A673 (cell line): ENCODE measurements around the gene CNIH2.

Source experiments
- EZH2 ChIP-seq: fragments of 200-600 bp; sonication (generic); IDR thresholded peaks from 2 replicates; pipeline ENCODE4 v1.6.1; 2017; ENCODE audit warnings: borderline replicate concordance, low read depth, mild to moderate bottlenecking, mixed read lengths, antibody characterized with exemption, low read length; ENCODE audit not compliant: poor library complexity, severe bottlenecking
- TF ChIP-seq, protein P1 (sequence below): fragments of 300-800, 200-600 bp; sonication (generic); conservative IDR thresholded peaks from 2 replicates; pipeline ENCODE4 v1.5.1; 2017; ENCODE audit warnings: low read depth, mild to moderate bottlenecking, antibody characterized with exemption, low read length, moderate library complexity, mixed read lengths

DNA sequence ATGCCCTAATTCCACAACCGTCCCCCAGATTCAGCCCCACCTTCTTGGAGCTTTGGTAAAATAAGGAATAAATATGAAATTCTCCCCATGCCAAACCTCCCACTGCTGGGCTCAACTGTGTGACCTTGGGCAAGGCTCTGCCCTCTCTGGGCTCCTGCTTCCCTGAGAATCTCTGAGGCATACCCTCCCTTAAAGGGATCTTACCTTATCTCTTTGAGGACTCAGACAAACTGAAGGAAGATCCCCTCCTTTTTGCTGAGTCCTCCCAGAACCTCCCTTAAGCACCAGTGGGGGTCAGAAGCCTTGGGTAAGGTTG is 36.2 kb downstream of the CNIH2 start:
- TF ChIP-seq, protein P1, sequence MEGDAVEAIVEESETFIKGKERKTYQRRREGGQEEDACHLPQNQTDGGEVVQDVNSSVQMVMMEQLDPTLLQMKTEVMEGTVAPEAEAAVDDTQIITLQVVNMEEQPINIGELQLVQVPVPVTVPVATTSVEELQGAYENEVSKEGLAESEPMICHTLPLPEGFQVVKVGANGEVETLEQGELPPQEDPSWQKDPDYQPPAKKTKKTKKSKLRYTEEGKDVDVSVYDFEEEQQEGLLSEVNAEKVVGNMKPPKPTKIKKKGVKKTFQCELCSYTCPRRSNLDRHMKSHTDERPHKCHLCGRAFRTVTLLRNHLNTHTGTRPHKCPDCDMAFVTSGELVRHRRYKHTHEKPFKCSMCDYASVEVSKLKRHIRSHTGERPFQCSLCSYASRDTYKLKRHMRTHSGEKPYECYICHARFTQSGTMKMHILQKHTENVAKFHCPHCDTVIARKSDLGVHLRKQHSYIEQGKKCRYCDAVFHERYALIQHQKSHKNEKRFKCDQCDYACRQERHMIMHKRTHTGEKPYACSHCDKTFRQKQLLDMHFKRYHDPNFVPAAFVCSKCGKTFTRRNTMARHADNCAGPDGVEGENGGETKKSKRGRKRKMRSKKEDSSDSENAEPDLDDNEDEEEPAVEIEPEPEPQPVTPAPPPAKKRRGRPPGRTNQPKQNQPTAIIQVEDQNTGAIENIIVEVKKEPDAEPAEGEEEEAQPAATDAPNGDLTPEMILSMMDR, result no peak
- no peak for TF ChIP-seq EZH2
